GM12878 (cell line): ENCODE results near the gene KISS1. TPM values are rescaled to one million over a fixed set of nuclear protein-coding genes. Genes with fewer than 3 reads are reported as not detected.

Source experiments
- FOS ChIP-seq: IDR thresholded peaks from 3 replicates; pipeline ENCODE4 v1.6.1; 2011; ENCODE audit warnings: borderline replicate concordance; ENCODE audit not compliant: insufficient read length; ENCODE audit errors: extremely low read depth
- RAD21 ChIP-seq: IDR thresholded peaks from 2 replicates; pipeline ENCODE4 v1.6.1; 2011; ENCODE audit warnings: mild to moderate bottlenecking, low read depth, low read length, moderate library complexity; ENCODE audit not compliant: insufficient read depth
- RCOR1 ChIP-seq: conservative IDR thresholded peaks from 2 replicates; pipeline ENCODE4 v1.6.1; 2012; ENCODE audit warnings: low read depth, low read length, improper control_type of control experiment
- REST ChIP-seq: IDR thresholded peaks from 2 replicates; pipeline ENCODE4 v1.6.1; 2012; ENCODE audit warnings: mild to moderate bottlenecking, low read depth, low read length
- RFX5 ChIP-seq: IDR thresholded peaks from 2 replicates; pipeline ENCODE4 v1.6.1; 2011; ENCODE audit warnings: low read depth, low read length, improper control_type of control experiment
- TAF1 ChIP-seq: IDR thresholded peaks from 2 replicates; pipeline ENCODE4 v1.6.1; 2011; ENCODE audit warnings: mild to moderate bottlenecking, low read depth, low read length, borderline replicate concordance
- TARDBP ChIP-seq: IDR thresholded peaks from 2 replicates; pipeline ENCODE4 v1.6.1; 2016; ENCODE audit warnings: borderline replicate concordance
- USF1 ChIP-seq: IDR thresholded peaks from 2 replicates; pipeline ENCODE4 v1.6.1; 2011; ENCODE audit warnings: borderline replicate concordance, low read depth, mild to moderate bottlenecking, moderate library complexity, mixed read lengths, low read length; ENCODE audit not compliant: insufficient read depth; ENCODE audit errors: extremely low read length
- ZNF207 ChIP-seq: fragments of 450-650 bp; IDR thresholded peaks from 2 replicates; pipeline ENCODE4 v1.6.1; 2014; ENCODE audit warnings: antibody characterized with exemption, mild to moderate bottlenecking, borderline replicate concordance
- polyA plus RNA-seq, 11 experiments: library from polyadenylated mRNA; depleted of rRNA in 4 of 11; unstranded in 6 of 11; stranded (reverse) in 5 of 11; fragments of >200 nt; fragmentation: Nextera tagmentation in 4 of 11; fragmentation: Illumina TruSeq in 1 of 11; extraction: Ambion mirVana in 4 of 11; extraction: Trizol in 1 of 11; gene quantifications; 1 replicate in 1 of 11; 2 replicates in 10 of 11; pipeline versions ENCODE4 v1.2.1 to v1.2.3, GENCODE V29; 2011 to 2016; ENCODE audit warnings: inconsistent platforms in 2 of 11, missing spikeins in 2 of 11, low read depth in 1 of 11
- total RNA-seq, 4 experiments: library from RNA; depleted of rRNA in 3 of 4; stranded (reverse); fragments of >200 nt in 3 of 4; fragmentation: Illumina TruSeq in 1 of 4; extraction: Trizol in 1 of 4; gene quantifications; 2 replicates each; pipeline versions ENCODE4 v1.2.1 to v1.2.3, GENCODE V29; 2013 to 2021

KISS1 gene
- total and polyA plus RNA-seq, 10 of the 15 experiments (the other 5 are each of a cell fraction or from before 2014, with no cell fraction given) = not detected

- TF ChIP-seq FOS (no peak), TAF1 (no peak), RAD21 (no peak), REST (no peak), RCOR1 (no peak), TARDBP (no peak), ZNF207 (no peak), USF1 (no peak), RFX5 (no peak)
Observed at GRCh38 chr1:204153667-204154066, 42.6 kb downstream of the KISS1 start (continued).
